HEK293 (cell line): ENCODE data around the gene PLCXD1.

Experiments used
- CTCF ChIA-PET: fragments of 350-600 bp; formaldehyde crosslinking; extraction: SDS; loops from one replicate; lab custom pipeline; 2021; ENCODE audit warnings: antibody characterized with exemption; lab: Yijun Ruan, JAX
- POLR2A ChIA-PET: fragments of 300-600 bp; formaldehyde crosslinking; extraction: SDS; loops from one replicate; lab custom pipeline; 2020; ENCODE audit warnings: antibody characterized with exemption, inconsistent platforms; lab: Yijun Ruan, JAX
- H3K27ac ChIP-seq: fragments of 200-500 bp; sonication (Bioruptor generic); 2 replicates; pipeline ENCODE4 v1.5.1; 2014; ENCODE audit warnings: low read depth, low read length, control low read depth, inconsistent platforms; ENCODE audit errors: extremely low read depth
- H3K36me3 ChIP-seq, 2 experiments: fragments of 200-500 bp in 1 of 2; sonication (Bioruptor generic) in 1 of 2; 1 replicate in 1 of 2; 2 replicates in 1 of 2; pipeline ENCODE4 v1.5.1; 2014 to 2017; ENCODE audit warnings: inconsistent platforms in 2 of 2, low read length in 2 of 2; ENCODE audit not compliant: control insufficient read depth in 2 of 2, insufficient read depth in 1 of 2
- H3K4me1 ChIP-seq: fragments of 200-500 bp; sonication (Bioruptor generic); 2 replicates; pipeline ENCODE4 v1.5.1; 2014; ENCODE audit warnings: mild to moderate bottlenecking, low read length, inconsistent platforms; ENCODE audit not compliant: control insufficient read depth, insufficient read depth
- H3K4me3 ChIP-seq: 2 replicates; pipeline ENCODE4 v1.5.1; 2011; ENCODE audit warnings: low read depth, mild to moderate bottlenecking, control low read depth, low read length, moderate library complexity
- H3K9me3 ChIP-seq: fragments of 200-500 bp; sonication (Bioruptor generic); 2 replicates; pipeline ENCODE4 v1.5.1; 2014; ENCODE audit warnings: low read depth, low read length, inconsistent platforms; ENCODE audit not compliant: control insufficient read depth, insufficient read depth
- HOXC10 ChIP-seq: sonication (generic); formaldehyde crosslinking; IDR thresholded peaks from 2 replicates; pipeline ENCODE4 v1.8.1; 2023; ENCODE audit warnings: mild to moderate bottlenecking, missing genetic modification reagents
- HOXD13 ChIP-seq: sonication (generic); formaldehyde crosslinking; IDR thresholded peaks from 2 replicates; pipeline ENCODE4 v1.8.0; 2022; ENCODE audit warnings: missing genetic modification reagents, borderline replicate concordance
- SCRT2 ChIP-seq: fragments of 450-650 bp; formaldehyde crosslinking; IDR thresholded peaks from 2 replicates; pipeline ENCODE4 v1.5.1; 2016; ENCODE audit warnings: missing biosample characterization, missing genetic modification characterization
- ZNF140 ChIP-seq: fragments of 450-650 bp; formaldehyde crosslinking; IDR thresholded peaks from 2 replicates; pipeline ENCODE4 v1.5.1; 2016; ENCODE audit warnings: missing biosample characterization, missing genetic modification characterization
- ZNF157 ChIP-seq: fragments of 450-650 bp; formaldehyde crosslinking; IDR thresholded peaks from 2 replicates; pipeline ENCODE4 v1.5.1; 2016; ENCODE audit warnings: missing biosample characterization, missing genetic modification characterization
- ZNF174 ChIP-seq: fragments of 450-650 bp; formaldehyde crosslinking; IDR thresholded peaks from 2 replicates; pipeline ENCODE4 v1.5.0; 2017; ENCODE audit warnings: missing biosample characterization, mild to moderate bottlenecking, missing genetic modification characterization
- ZNF18 ChIP-seq: fragments of 450-650 bp; formaldehyde crosslinking; IDR thresholded peaks from 2 replicates; pipeline ENCODE4 v1.5.1; 2016; ENCODE audit warnings: missing biosample characterization, missing genetic modification characterization
- ZNF214 ChIP-seq: fragments of 450-650 bp; formaldehyde crosslinking; IDR thresholded peaks from 2 replicates; pipeline ENCODE4 v1.5.1; 2017; ENCODE audit warnings: missing biosample characterization, mild to moderate bottlenecking, missing genetic modification characterization, borderline replicate concordance
- ZNF239 ChIP-seq: fragments of 450-650 bp; formaldehyde crosslinking; IDR thresholded peaks from 2 replicates; pipeline ENCODE4 v1.5.1; 2016; ENCODE audit warnings: missing biosample characterization, missing genetic modification characterization
- ZNF266 ChIP-seq: fragments of 450-650 bp; formaldehyde crosslinking; IDR thresholded peaks from 2 replicates; pipeline ENCODE4 v1.5.1; 2016; ENCODE audit warnings: missing biosample characterization, missing genetic modification characterization, low read depth
- ZNF488 ChIP-seq: fragments of 450-650 bp; formaldehyde crosslinking; IDR thresholded peaks from 2 replicates; pipeline ENCODE4 v1.5.1; 2016; ENCODE audit warnings: missing biosample characterization, missing genetic modification characterization
- ZNF596 ChIP-seq: fragments of 450-650 bp; IDR thresholded peaks from 2 replicates; pipeline ENCODE4 v1.5.0; 2018; ENCODE audit warnings: missing biosample characterization, mild to moderate bottlenecking, missing genetic modification characterization, moderate library complexity
- ZNF629 ChIP-seq: fragments of 450-650 bp; formaldehyde crosslinking; IDR thresholded peaks from 2 replicates; pipeline ENCODE4 v1.5.1; 2017; ENCODE audit warnings: missing biosample characterization, missing genetic modification characterization
- ZNF692 ChIP-seq: fragments of 450-650 bp; formaldehyde crosslinking; IDR thresholded peaks from 2 replicates; pipeline ENCODE4 v1.5.1; 2016; ENCODE audit warnings: missing biosample characterization, missing genetic modification characterization
- ZNF701 ChIP-seq: fragments of 450-650 bp; formaldehyde crosslinking; IDR thresholded peaks from 2 replicates; pipeline ENCODE4 v1.5.1; 2016; ENCODE audit warnings: missing biosample characterization, missing genetic modification characterization
- ZNF704 ChIP-seq: fragments of 450-650 bp; formaldehyde crosslinking; IDR thresholded peaks from 2 replicates; pipeline ENCODE4 v1.5.1; 2016; ENCODE audit warnings: missing biosample characterization, missing genetic modification characterization
- ZSCAN30 ChIP-seq: fragments of 450-650 bp; IDR thresholded peaks from 2 replicates; pipeline ENCODE4 v1.5.1; 2018; ENCODE audit warnings: missing biosample characterization, mild to moderate bottlenecking, missing genetic modification characterization, moderate library complexity
- TF ChIP-seq, protein P1 (sequence below): fragments of 450-650 bp; formaldehyde crosslinking; IDR thresholded peaks from 2 replicates; pipeline ENCODE4 v1.5.1; 2016; ENCODE audit warnings: missing biosample characterization, missing genetic modification characterization, borderline replicate concordance

Gene PLCXD1

DNA sequence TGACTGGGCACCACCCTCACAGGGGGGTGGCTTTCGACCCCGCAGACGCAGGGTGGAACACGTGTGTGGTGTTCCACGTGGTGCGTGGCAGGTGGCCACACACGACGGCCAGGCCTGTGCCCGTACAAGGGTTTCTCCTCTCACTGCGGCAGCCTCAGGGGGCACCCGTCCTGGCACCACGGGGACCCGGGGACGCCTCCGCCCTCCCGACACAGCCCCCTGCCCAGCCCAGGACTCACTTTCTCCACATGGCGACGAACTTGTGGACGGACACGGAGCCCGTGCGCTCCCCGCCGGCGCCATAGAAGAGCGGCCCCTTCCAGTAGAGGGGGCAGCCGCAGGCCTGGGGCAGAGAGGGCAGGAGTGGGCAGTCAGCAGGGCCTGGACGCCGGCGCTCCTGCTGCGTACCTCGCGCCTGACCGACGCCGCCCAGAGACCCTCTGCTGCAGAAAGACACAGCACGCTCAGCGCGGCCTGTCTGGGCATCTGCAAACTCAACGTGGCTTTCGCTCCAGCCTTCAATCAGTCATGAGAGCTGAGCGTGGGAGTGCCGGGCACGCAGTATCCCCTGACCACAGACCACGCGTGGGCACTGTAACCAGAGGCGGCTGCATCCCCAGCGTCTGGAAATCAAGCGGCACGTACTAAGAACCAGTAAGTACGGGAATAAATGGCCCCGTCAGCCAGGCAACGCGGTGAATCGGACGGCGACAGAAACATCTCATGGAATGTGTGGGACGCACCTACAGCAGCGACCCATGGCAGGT, 66.4 kb downstream of the PLCXD1 start:
- ChIA-PET CTCF (no interaction called here), POLR2A (no interaction called here)
- TF ChIP-seq SCRT2 (tag by site-specific recombination) (no peak), ZNF701 (tag by site-specific recombination) (no peak), ZNF239 (tag by site-specific recombination) (no peak), ZSCAN30 (tag by site-specific recombination) (no peak)
- Histone ChIP-seq H3K9me3 (no peaks in the 10 kb centered on the region), H3K27ac (no peak overlapping the region), H3K36me3 (peaks cover 0 to 28% of the 10 kb centered on the region in 2 experiments; a peak in 1 of 3 replicates), H3K4me1 (no peaks in the 10 kb centered on the region), H3K4me3 (no peak overlapping the region)

DNA sequence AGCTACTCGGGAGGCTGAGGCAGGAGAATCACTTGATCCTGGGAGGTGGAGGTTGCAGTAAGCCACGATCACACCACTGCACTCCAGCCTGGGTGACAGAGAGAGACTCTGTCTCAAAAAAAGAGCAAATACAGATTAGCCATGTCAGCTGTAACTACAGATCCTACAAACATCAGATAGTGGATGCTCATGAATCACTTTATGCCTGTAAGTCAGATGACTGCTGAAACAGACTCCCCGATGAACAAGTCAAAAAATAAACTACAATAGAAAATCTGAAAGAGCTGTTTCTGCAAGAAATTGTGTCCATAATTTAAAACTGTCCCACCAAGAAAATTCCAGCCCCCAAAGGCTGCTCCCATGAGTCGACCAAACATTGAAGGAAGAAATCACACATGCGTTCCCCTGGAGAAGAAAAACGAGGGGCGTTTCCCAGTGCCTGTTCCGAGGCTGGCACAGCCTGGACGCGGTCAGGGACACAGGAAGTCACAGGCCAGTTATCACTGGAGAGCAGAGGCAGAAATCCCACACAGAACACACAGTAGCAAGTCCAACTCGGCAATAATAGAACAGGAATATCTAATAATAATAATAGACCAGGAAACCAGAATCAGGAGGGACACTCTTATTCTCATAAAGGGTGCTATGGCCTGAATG, 67.4 kb downstream of the PLCXD1 start:
- TF ChIP-seq HOXC10 (CRISPR knock-in tag) (no peak), ZNF157 (tag by site-specific recombination) (no peak), ZNF214 (tag by site-specific recombination) (no peak), ZNF596 (tag by site-specific recombination) (no peak), ZNF140 (tag by site-specific recombination) (no peak), ZNF18 (tag by site-specific recombination) (no peak), ZNF692 (no peak), ZNF174 (no peak)
- TF ChIP-seq, protein P1, sequence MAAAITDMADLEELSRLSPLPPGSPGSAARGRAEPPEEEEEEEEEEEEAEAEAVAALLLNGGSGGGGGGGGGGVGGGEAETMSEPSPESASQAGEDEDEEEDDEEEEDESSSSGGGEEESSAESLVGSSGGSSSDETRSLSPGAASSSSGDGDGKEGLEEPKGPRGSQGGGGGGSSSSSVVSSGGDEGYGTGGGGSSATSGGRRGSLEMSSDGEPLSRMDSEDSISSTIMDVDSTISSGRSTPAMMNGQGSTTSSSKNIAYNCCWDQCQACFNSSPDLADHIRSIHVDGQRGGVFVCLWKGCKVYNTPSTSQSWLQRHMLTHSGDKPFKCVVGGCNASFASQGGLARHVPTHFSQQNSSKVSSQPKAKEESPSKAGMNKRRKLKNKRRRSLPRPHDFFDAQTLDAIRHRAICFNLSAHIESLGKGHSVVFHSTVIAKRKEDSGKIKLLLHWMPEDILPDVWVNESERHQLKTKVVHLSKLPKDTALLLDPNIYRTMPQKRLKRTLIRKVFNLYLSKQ (tag by site-specific recombination) = no peak
- H3K27ac ChIP-seq = no peak overlapping the region
- H3K4me1 ChIP-seq = no peaks in the 10 kb centered on the region
- CTCF ChIA-PET = no interaction called here
- H3K4me3 ChIP-seq = no peak overlapping the region
- no peaks in the 10 kb centered on the region for H3K9me3 ChIP-seq
- POLR2A ChIA-PET = no interaction called here
- H3K36me3 ChIP-seq = peaks cover 0 to 31% of the 10 kb centered on the region in 2 experiments; a peak in 2 of 3 replicates

DNA sequence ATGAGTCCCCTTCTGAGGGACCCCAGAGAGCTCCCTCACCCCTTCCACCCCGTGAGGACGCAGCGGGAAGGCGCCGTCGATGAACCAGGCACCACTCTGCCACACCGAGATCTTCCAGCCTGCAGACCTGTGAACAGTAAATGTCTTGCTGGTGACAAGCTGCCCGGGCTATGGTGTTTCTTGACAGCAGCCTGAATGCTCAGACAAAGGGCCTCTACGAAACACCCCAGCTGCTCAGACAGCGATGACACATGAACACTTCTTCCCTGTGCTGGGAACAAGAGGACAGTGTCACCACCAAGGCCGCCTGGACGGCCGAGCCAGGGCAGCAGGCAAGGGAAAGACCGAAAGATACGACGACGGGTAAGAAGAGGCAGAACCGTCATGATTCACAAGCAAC, 68.0 kb downstream of the PLCXD1 start:
- TF ChIP-seq ZNF704 = no peak
- TF ChIP-seq ZNF629 (tag by site-specific recombination) = no peak
- no peak for TF ChIP-seq ZNF266 (tag by site-specific recombination)
- no peak for TF ChIP-seq ZNF488 (tag by site-specific recombination)
- no peak for TF ChIP-seq HOXD13 (CRISPR knock-in tag)
- no peaks in the 10 kb centered on the region for H3K9me3 ChIP-seq
- no peak overlapping the region for H3K27ac ChIP-seq
- no peaks in the 10 kb centered on the region for H3K4me1 ChIP-seq
- H3K4me3 ChIP-seq = no peak overlapping the region
- H3K36me3 ChIP-seq = peaks cover 0 to 28% of the 10 kb centered on the region in 2 experiments; a peak in 2 of 3 replicates
- ChIA-PET CTCF (no interaction called here), POLR2A (no interaction called here)
